ENCODE data around the gene TDP2. TPM values are rescaled to one million over a fixed set of nuclear protein-coding genes. Genes with fewer than 3 reads are reported as not detected.
"Not testable (repeated sequence)": the region's sequence is repeated elsewhere in the genome, so short reads cannot be mapped to it uniquely, and the experiment has no call there.

The TDP2 gene
- total and polyA plus RNA-seq, 2 donors (not counting 1 experiment from before 2014, with no cell fraction given): 19.4 to 63.5 TPM

DNA sequence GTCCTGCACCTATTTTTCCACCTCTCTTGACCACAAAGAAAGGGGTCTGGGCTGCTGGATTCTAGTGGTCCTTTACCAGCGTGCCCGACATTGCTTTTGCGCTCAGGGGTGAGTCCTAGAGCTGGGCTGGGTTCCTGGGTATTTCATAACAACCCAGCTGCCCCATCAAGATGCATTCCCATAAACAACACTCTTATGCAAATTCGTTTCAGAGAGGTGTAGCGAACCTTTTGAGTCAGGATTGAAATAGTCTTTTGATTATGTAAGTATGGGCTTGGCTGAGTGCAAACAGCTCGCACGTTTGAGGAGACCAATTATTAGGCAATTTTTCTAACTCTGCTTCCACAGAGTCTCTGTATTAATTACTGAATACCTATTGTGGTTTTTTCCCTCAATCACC is 13.9 kb upstream of the TDP2 start:
- H3K9ac ChIP-seq (ENCODE audit: low read length): no peak overlapping the region
- no peaks in the 10 kb centered on the region for H3K36me3 ChIP-seq (replicated peaks in 1 of 2; ENCODE audit: control extremely low read depth in 1 of 2, control insufficient read depth in 1 of 2, extremely low read depth in 1 of 2, insufficient read depth in 2 of 2, low read length in 1 of 2)
- intact Hi-C loops (cut with micrococcal nuclease): no loop called here
- TF ChIP-seq EZH2 (IDR thresholded peaks at IDR 0.05; ENCODE audit: borderline replicate concordance, insufficient read depth, low read depth, low read length, poor library complexity, severe bottlenecking): no peak
- TF ChIP-seq CTCF (IDR thresholded peaks at IDR 0.05): no peak
- no peaks in the 10 kb centered on the region for H3K27me3 Mint-ChIP-seq
- ChIA-PET POLR2A (no interaction called here), CTCF (no interaction called here)
- WGBS (ENCODE audit: insufficient coverage): no CpG with 5 or more reads among the region's 7 CpGs
- peaks cover 0 to 4% of the 10 kb centered on the region in 2 donors for H3K4me1 ChIP-seq (ENCODE audit: control insufficient read depth in 2 of 2, insufficient read depth in 2 of 2, low read length in 2 of 2)
- H2AFZ ChIP-seq (ENCODE audit: insufficient read depth, low read depth, low read length, poor library complexity, severe bottlenecking): no peak overlapping the region
- H3K27ac Mint-ChIP-seq: no peak overlapping the region
- H3K9me3 ChIP-seq (ENCODE audit: control extremely low read depth in 1 of 3, control insufficient read depth in 2 of 3, insufficient read depth in 1 of 3, low read length in 2 of 3): no peaks in the 10 kb centered on the region
- no peaks in the 10 kb centered on the region for H4K20me1 ChIP-seq (ENCODE audit: control insufficient read depth, insufficient read depth, low read length, poor library complexity, severe bottlenecking)
- no peak for ATAC-seq (ENCODE audit: low read depth)
- H3K4me2 ChIP-seq (replicated peaks; ENCODE audit: low read depth, low read length, poor library complexity, severe bottlenecking): no peak overlapping the region
- no peaks in the 10 kb centered on the region for H3K9me3 Mint-ChIP-seq (ENCODE audit: insufficient read depth)
- no peak for DNase-seq
- H3K79me2 ChIP-seq (ENCODE audit: control insufficient read depth, insufficient read depth, low read length): peaks cover 5% of the 10 kb centered on the region
- no peak overlapping the region for H3K27ac ChIP-seq (ENCODE audit: low read length in 2 of 2)
- no peak overlapping the region for H3K4me3 Mint-ChIP-seq
- H3K4me3 ChIP-seq (ENCODE audit: control extremely low read depth in 1 of 5, extremely low read depth in 1 of 5, insufficient read depth in 1 of 5, low read depth in 2 of 5, low read length in 4 of 5): no peak overlapping the region
- peaks cover 2% of the 10 kb centered on the region for H3K4me1 Mint-ChIP-seq
- no peaks in the 10 kb centered on the region for H3K27me3 ChIP-seq (replicated peaks in 1 of 4; ENCODE audit: control extremely low read depth in 1 of 4, control insufficient read depth in 3 of 4, insufficient read depth in 4 of 4, low read length in 3 of 4)

DNA sequence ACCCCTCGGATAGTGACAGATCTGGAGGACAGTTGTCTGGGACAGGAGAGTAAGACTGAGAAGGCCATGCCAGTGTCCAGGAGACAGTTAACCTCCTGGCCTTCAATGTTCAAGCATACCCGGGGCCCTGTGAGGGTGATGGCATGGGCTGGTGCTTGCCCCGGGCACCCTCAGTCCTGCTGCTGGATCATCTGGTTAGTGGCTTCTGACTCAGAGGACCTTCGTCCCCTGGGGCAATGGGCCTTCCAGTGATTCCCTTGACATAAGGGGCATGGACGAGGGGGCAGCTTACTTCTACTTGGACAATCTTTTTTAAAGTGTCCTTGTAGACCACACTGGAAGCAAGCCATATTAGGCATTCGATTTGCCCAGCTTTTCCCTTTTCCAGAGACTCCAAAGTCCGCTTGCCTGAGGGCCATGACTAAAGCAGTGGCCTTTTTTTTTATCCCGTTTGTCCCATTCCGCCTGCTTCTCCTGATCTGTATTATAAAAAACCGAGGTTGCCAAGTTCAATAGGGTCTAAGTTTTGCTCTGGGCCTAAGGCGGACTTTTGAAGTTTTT is 12.2 kb upstream of the TDP2 start:
- H3K4me2 ChIP-seq (replicated peaks; ENCODE audit: low read depth, low read length, poor library complexity, severe bottlenecking); H3K4me3 Mint-ChIP-seq; H3K4me1 ChIP-seq (ENCODE audit: control insufficient read depth in 2 of 2, insufficient read depth in 2 of 2, low read length in 2 of 2); DNase-seq; H3K9ac ChIP-seq (ENCODE audit: low read length); H3K27me3 Mint-ChIP-seq; POLR2A ChIA-PET; H3K4me1 Mint-ChIP-seq; H3K27ac Mint-ChIP-seq; H3K9me3 Mint-ChIP-seq (ENCODE audit: insufficient read depth); H2AFZ ChIP-seq (ENCODE audit: insufficient read depth, low read depth, low read length, poor library complexity, severe bottlenecking); H3K27ac ChIP-seq (ENCODE audit: low read length in 2 of 2); H4K20me1 ChIP-seq (ENCODE audit: control insufficient read depth, insufficient read depth, low read length, poor library complexity, severe bottlenecking); H3K27me3 ChIP-seq (replicated peaks in 1 of 4; ENCODE audit: control extremely low read depth in 1 of 4, control insufficient read depth in 3 of 4, insufficient read depth in 4 of 4, low read length in 3 of 4); CTCF ChIA-PET; intact Hi-C loops (cut with micrococcal nuclease); H3K9me3 ChIP-seq (ENCODE audit: control extremely low read depth in 1 of 3, control insufficient read depth in 2 of 3, insufficient read depth in 1 of 3, low read length in 2 of 3); H3K36me3 ChIP-seq (replicated peaks in 1 of 2; ENCODE audit: control extremely low read depth in 1 of 2, control insufficient read depth in 1 of 2, extremely low read depth in 1 of 2, insufficient read depth in 2 of 2, low read length in 1 of 2); ATAC-seq (ENCODE audit: low read depth); H3K79me2 ChIP-seq (ENCODE audit: control insufficient read depth, insufficient read depth, low read length); H3K4me3 ChIP-seq (ENCODE audit: control extremely low read depth in 1 of 5, extremely low read depth in 1 of 5, insufficient read depth in 1 of 5, low read depth in 2 of 5, low read length in 4 of 5): not testable (repeated sequence)
- 100% methylated on average over 2 of the region's 11 CpGs for WGBS (ENCODE audit: insufficient coverage)

Data from B cell (primary cell).